GM18498 (cell line): ENCODE results near the gene SPTY2D1.

ENCODE experiments used
- ATAC-seq: cut with Tn5 transposase; IDR thresholded peaks from one replicate; pipeline ENCODE4 v1.9.1; 2021; ENCODE audit warnings: mild to moderate bottlenecking, moderate library complexity; ENCODE audit not compliant: unreplicated experiment

SPTY2D1 gene

DNA sequence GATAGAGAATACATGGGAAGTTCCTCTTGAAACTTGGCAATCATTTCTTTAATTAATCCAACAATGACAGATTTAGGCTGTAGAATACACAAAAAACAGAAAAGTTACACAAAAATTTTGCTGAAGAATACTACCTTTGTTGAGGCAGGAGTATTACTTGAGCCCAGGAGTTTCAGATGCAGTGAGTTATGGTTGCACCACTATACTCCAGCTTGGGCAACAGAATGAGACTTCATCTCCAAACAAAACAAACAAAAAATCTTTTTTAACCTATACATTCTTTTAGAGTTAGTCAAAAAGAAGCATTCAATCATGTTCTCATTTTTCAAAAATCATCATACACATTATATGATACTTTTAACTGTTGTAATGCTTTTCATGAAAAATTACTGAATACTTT, 67.7 kb downstream of the SPTY2D1 start:
- ATAC-seq: no peak

DNA sequence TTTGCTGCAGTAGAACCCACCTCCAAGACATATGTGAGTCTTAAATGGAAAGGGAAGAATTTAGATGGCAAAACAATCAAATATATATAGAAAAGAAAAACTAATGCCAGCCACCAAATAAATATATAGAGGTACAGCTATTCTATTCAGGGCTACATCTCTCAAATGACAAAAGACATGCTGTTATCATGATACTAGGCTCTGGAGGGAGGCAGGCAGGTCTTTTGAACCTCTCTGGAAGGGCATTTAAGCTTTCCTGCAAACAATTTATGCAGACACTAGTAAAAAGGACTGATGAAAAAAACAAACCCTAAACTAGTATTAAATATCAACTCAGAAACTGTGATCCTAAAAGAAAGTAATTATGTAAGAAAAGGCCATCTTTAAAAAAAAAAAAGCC, 70.0 kb downstream of the SPTY2D1 start:
- ATAC-seq: no peak

DNA sequence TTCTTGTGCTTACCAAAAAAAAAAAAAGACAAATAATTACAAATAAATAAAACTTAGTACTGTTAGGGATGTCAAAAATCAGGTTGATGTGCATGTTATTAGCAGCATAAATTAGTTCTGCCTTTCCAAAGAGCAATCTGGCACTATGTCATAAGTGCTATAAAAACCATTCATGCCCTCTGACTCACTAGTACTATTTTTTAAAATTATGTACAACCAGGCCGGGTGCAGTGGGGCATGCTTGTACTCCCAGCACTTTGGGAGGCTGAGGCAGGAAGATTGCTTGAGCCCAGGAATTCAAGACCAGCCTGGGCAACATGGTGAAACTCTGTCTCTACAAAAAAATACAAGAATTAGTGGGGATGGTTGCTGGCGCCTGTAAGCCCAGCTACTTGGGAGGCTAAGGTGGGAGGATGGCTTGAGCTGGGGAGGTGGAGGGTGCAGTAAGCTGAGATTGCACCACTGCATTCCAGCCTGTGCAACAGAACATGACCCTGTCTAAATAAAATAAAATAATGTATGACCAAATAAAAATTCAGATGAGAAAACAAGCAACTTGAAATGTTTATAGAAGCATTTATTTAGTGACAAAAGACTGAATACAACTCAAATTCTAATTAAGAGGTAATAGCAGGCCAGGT, 70.9 kb downstream of the SPTY2D1 start:
- no peak for ATAC-seq
